C1 segment of cervical spinal cord (tissue), 14 donors: ENCODE results near the gene SDS.
A peak's percentile ranks its signal among the peaks of the same experiment; 100 is the strongest.

ENCODE experiments used
- DNase-seq, 14 donors: peaks; one replicate each; lab custom pipeline; 2025; lab: John Stamatoyannopoulos, UW

The SDS gene

GRCh38 chr12:113425960-113426453 is 22.3 kb upstream of the SDS start:
- DNase-seq = no peak

GRCh38 chr12:113424915-113425823 is 21.5 kb upstream of the SDS start:
- peak in 9 of 14 donors; percentile 15 to 70 (median 38) for DNase-seq

DNA sequence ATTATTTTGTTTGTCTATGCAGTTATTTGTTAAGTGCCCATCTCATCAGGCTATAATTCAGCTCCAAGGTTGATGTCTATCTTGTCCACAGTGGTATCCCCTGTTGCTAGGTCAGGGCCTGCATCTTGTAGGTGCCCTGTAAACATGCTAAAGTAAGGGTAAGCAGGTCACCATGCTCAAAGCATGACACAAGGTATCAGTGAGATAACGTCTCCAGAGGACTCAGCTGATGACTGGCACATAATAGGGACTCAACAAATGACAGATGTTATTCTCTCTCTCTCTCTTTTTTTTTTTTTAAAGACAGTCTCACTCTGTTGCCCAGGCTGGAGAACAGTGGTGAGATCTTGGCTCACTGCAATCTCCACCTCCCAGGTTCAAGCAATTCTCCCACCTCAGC is 20.8 kb upstream of the SDS start:
- DNase-seq = no peak

- DNase-seq = no peak
Observed at GRCh38 chr12:113422886-113423669, 19.4 kb upstream of the SDS start.

DNA sequence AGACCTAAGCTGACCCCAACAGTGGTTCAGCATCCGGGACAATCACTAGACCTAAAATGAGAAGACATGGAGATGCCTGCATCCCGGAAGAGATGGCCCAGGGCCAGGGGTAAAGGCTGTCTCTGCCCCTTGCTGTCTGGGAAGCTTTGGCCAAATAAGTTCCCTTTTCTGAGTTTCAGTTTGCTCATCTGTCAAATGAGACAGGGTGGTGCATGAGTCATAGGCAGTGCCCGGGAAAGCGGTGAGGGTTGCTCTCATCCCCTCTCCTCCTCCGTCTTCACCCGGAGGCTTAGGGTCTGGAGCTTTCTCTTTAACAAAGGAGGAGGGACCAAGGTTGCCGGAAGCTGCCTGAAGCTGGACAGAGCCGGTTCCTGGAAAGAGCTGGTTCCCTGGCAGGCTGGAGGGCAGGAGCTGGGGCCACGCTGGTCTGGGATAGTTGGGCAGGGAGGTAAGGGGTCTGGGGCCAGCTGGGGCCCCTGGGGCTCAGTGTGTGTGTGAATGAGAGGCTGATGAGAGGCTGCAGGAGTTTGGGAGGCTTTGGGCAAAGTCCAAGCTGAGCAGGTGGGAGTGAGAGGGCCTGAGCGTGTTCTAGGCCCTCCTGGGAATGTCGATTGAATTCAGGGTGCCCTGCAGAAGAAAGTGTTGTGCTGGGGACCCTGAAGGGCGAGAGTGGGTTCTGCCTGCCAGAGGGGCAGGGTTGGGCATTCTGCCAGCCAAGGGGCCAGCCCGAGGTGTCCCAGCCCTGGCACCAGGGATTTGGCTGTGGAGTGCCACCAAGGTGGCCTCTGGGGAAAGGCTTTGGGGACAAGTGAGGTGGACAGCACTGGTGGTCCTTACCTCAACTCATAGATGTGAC is 18.6 kb upstream of the SDS start, which contains the start of gene SDSL:
Gene SDSL (plus strand): TSS at position 351 of the 856 bp plus-strand sequence. CDS start 5,603 bp downstream, outside the sequence.
- peak in 11 of 14 donors; percentile 28 to 90 (median 64) for DNase-seq

DNA sequence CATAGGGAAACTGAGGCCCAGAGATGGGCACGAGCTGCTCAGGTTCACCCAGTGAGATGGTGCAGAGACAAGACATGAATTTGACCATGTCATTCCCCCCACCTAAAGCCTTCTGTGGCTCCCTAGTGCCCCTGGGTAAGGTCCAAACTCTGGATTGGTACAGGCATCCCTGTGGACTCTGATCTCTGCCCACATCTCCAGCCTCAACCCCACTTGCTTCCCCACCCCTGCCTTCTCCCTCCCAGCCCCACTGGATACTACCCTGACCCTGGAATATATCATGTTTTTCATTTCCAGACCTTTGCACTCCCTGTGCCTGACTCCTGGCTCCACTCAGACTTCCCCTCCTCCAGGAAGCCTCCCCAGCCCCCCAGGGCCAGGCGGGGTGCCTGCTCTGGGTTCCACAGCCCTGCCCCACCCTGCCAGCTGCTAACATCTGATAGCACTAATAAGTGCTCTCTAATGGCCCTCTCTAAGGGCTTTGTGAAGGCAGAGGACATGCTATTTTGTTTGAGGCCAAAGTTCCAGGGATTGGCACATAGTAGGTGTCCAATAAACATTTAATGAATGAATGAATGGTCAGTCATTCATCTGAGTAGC is 17.4 kb upstream of the SDS start:
- no peak for DNase-seq

DNA sequence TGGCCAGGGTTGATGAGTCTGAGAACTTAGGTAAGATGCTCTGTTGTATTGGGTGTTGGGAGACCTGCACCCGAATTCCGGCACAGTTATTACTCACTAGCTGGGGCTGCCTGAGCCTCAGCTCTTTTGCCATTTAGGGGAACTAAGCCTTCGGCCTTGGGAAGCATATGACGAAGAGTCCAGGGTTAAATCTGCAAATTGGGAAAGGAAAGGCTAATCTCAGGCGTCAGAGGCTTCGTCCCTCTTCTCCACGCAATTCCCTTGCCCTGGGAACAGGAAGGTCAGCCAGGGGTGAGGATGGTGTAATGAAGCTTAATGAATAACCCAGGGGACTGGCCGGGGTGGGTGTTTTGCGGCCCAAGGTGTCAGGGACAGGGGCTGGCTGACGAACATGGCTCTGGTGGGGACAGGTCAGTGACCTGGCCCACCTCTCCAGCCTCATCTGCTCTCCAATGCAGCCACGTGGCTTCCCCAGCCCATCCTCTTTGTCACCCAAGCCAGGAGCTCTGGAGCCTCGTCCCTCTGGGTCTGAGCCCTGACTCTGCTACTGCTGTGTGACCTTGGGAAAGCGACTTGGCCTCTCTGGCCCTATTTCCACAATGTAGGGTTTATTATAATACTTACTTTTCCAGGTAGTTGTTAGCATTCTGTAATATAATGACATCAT is 14.7 kb upstream of the SDS start:
- peak in 1 of 14 donors; percentile 52 for DNase-seq

DNA sequence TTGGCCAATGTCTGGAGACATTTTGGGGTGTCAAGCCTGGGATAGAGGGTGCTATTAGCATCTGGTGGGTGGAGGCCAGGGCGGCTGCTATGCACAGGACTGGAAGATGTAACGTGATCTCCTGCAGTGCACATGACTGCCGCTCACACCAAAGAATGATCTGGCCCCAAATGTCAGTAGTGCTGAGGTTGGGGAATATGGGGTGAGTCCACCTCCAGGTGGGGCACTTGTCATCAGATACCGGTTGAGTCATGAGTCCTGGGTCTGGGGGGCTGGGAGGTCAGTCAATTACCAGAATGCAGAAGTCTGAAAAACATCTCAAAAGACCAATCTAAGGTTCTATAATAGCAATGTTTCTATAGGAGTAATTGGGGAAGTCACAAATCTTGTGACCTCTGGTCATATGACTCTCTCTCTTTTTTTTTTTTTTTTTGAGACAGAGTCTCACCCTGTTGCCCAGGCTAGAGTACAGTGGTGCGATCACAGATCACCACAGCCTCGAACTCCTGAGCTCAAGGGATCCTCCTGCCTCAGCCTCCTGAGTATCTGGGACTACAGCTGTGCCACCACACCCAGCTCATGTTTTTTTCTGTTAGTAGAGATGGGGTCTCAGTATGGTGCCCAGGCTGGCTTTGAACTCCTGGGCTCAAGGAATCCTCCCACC is 12.5 kb upstream of the SDS start:
- DNase-seq = peak in 2 of 14 donors; percentile 11 to 17

DNA sequence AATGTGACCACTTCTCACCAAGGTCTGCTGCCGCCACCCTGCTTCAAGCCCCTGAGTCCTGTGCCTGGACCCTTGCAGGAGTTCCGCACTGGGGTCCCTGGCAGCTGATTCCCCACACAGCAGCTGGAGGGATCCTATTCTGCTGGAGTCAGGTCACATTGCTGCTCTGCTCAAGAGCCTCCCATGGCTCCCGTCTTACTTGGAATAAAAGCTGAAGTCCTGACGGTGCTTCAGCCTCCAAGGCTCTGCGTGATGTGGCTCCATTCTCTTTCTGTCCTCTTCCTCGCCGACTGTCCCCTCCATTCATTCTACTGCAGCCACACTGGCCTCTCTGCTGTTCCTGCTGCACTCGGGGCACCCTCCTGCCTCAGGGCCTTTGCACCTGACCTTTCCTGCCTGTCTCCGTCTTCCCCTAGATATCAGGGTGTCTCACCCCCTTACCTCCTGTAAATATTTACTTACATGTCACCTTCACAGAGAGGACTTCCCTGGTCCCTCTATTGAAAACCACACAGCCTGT is 10.9 kb upstream of the SDS start:
- no peak for DNase-seq

GRCh38 chr12:113413488-113413939 is 9.8 kb upstream of the SDS start:
- DNase-seq = no peak

GRCh38 chr12:113409462-113410124 is 5.9 kb upstream of the SDS start:
- DNase-seq = peak in 2 of 14 donors; percentile 13

DNA sequence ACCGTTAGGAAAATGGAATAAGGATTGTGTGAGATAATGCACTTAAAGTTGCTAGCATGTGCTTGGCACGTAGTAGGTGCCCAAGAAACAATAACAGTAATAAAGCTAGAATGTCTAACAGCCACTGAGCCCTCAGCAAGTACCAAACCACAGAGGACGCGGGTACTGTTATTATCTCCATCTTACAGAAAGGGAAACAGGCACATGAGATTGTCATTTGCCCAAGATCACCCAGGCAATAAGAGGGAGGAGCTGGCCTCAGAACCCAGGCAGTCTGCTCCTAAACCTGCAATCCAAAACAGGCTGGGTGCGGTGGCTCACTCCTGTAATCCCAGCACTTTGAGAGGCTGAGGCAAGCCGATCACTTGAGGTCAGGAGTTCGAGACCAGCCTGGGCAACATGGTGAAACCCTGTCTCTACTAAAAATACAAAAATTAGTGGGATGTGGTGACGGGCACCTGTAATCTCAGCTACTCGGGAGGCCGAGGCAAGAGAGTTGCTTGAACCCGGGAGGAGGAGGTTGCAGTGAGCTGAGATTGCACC is 5.1 kb upstream of the SDS start:
- DNase-seq = no peak

DNA sequence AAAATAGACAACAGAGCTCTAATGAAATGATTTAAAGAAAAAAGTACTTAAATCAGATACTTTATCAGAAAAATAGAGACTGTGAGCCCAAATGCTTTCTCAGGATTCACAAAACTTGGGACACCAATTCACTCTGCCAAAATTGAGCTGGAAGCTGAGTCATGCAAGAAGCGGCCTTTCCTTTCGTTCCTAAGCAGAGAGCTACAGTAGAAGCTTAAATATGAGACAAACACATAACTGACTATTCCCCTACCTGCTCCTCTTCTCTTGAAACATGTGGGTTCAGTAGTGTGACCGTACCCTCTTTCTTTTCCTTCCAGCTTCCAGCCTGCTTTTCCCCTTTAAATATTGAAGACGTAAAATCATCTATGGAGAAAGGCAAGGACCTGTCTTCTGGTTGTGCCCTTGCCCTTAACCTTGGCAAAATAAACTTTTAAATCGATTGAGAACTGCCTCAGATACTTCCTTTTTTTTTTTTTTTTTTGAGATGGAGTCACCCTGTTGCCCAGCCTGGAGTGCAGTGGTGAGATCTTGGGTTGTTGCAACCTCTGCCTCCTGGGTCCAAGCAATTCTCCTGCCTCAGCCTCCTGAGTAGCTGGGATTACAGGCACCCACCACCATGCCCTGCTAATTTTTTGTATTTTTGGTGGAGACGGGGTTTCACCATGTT is 4.4 kb upstream of the SDS start:
- DNase-seq = no peak

DNA sequence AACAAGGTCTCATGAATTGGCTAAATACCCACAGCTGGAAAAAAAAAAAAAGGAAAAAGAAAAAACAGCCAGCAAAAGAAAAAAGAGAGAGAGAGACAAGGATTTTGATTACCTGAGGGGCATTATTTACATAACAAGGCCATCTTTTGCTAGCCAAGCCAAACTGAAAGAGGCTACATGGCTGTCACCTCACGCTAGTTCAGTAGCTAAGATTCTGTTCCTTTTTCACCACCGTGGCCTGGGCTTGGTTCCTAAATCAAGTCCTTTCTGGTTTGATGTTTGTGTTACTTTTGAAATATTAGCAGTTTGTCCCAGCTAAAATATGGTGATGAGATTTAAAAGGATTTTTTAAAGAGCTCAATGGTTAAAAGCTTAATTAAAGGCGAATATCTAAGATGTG is 2.0 kb upstream of the SDS start:
- no peak for DNase-seq

DNA sequence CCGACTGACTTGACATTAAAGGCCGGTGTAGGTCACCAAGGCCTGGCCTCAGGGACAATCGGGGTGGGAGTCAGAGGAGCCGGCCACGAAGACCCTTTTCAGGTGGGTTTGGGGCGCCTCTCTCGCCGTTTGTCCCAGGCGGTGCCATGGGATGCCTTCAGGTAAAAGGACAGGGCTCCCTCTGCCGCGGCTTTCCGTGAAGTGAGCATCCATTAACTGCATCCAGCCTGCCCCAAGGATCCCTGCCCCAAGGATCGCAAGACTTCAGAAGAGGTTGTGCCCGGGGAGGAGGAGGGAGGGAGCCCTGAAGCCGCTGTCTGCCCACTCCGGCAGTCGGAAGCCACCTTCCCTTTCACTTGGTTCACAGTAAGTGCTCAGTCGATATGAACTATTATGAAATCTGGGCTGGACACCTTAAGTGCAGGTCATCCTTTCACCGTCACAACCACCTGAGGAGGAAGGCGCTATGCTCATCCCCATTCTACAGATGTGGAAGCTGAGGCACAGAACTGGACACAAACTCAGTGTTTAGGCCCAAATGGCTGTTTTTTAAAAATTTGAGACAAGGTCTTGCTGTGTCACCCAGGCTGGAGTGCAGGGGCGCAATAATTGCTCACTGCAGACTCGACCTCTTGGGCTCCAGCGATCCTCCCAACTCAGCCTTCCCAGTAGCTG is 964 bp downstream of the SDS start:
- DNase-seq = no peak

GRCh38 chr12:113401066-113402000 is 2.4 kb downstream of the SDS start:
- DNase-seq = no peak
